Fibroblast of villous mesenchyme (primary cell): Measurements from ENCODE around the gene ZNF532. TPM values are rescaled to one million over a fixed set of nuclear protein-coding genes. Genes with fewer than 3 reads are reported as not detected.
A peak's percentile ranks its signal among the peaks of the same experiment; 100 is the strongest.

Experiments
- DNase-seq: peaks from one replicate; pipeline ENCODE4 v3.0.0-alpha.2; 2010; ENCODE audit warnings: low read depth
- H3K4me3 ChIP-seq: 2 replicates; pipeline ENCODE4 v1.5.1; 2011; ENCODE audit warnings: low read depth, mild to moderate bottlenecking, low read length
- CTCF ChIP-seq: IDR thresholded peaks from 2 replicates; pipeline ENCODE4 v1.5.1; 2012; ENCODE audit warnings: low read depth, mild to moderate bottlenecking, low read length; ENCODE audit not compliant: insufficient read depth
- total RNA-seq: library from RNA; depleted of rRNA; stranded (reverse); fragments of >200 nt; gene quantifications from 2 replicates; pipeline ENCODE4 v1.2.3, GENCODE V29; 2012

The ZNF532 gene
- total RNA-seq, 1 donor, result 45.8 TPM

GRCh38 chr18:58862851-58863538 lies 1.7 kb upstream of the ZNF532 start:
- DNase-seq, result peak; percentile 53
- no peak for TF ChIP-seq CTCF
- H3K4me3 ChIP-seq, result peak overlapping the region; percentile 52

GRCh38 chr18:58863539-58864145 lies 1.0 kb upstream of the ZNF532 start:
- H3K4me3 ChIP-seq, result peak overlapping the region; percentile 45
- peak; percentile 55 for DNase-seq
- no peak for TF ChIP-seq CTCF

GRCh38 chr18:58865033-58865590 lies 435 bp downstream of the ZNF532 start:
- H3K4me3 ChIP-seq, result peak overlapping the region; percentile 45
- no peak for TF ChIP-seq CTCF
- DNase-seq, result peak; percentile 61

- H3K4me3 ChIP-seq, result peak overlapping the region; percentile 45
- DNase-seq, result peak; percentile 45
- no peak for TF ChIP-seq CTCF
These were observed 1.0 kb downstream of the ZNF532 start for GRCh38 chr18:58865701-58866065.

- peak; percentile 45 for DNase-seq
- peak overlapping the region; percentile 45 for H3K4me3 ChIP-seq
- no peak for TF ChIP-seq CTCF
These were observed 1.5 kb downstream of the ZNF532 start for GRCh38 chr18:58866066-58866772.

- DNase-seq, result no peak
- peak overlapping the region; percentile 45 for H3K4me3 ChIP-seq
- TF ChIP-seq CTCF, result no peak
These were observed 2.1 kb downstream of the ZNF532 start for GRCh38 chr18:58866773-58867150.
